NOMO-1 treated with dmso at 0.1 percent for 144 hours (cell line): ENCODE data around the gene HOXA11.

Source experiments
- DNase-seq: peaks from one replicate; lab custom pipeline; 2025; ENCODE audit not compliant: unreplicated experiment; lab: John Stamatoyannopoulos, UW

The HOXA11 gene

DNA sequence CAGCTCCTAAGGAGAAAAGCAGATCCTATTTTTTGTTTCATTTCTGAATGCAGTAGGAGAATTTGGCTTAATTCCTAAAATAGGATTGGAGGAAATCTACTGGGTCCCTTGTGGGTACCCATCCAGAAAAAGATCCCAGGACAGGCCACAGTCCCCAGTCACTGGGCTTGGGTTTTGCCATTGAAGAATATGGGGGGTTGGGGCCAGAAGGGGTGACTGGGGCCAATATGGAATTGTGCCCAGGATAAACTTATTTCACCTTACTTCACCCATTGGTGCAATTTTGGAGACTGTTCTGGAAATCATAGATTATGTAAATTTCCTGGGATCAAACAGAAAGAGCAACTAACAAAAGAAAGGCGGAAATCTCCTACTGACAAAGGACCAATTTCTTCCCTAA, 46.6 kb downstream of the HOXA11 start:
- no peak for DNase-seq

GRCh38 chr7:27137640-27138315, 47.3 kb downstream of the HOXA11 start:
- DNase-seq = no peak

DNA sequence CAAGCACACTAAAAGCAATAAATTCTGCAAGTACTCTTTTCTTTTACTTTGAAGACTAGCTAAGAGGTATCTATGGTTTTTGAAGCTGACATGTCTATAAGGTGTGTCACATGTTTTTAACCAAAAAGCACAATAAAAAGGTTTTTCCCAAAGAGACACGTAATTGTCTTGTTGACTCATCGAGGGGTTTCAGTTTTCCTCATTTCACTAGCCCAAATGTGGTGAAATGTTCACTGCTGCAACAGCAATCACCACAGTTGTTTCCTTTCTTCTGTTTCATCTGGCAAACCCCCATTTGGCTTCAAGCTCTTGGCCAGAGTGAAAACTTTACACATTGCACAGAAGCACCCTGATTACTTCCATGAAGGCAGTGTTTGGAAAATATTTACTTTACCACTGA, 50.6 kb downstream of the HOXA11 start:
- no peak for DNase-seq

GRCh38 chr7:27133409-27134231, 51.4 kb downstream of the HOXA11 start:
- DNase-seq = no peak

- DNase-seq = no peak
Measured at GRCh38 chr7:27132978-27133377, 52.1 kb downstream of the HOXA11 start.

DNA sequence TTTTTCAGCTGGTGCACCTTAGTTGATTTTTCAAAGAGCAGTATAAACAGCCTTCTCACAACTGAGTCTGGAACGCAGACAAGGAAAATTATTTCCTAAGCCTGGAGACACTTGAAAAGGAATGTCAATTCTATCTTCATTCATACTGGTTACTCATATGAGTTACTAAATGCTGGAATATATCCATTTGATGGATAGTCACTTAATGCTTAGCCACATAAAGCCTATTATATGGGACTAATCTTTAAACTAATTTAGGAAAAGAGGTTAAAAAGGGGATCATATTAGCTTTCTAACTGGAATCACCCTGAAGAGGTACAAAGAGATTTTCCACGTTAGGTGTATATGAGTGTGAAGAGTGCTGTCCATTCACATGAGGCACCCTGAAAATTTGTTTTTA, 52.8 kb downstream of the HOXA11 start:
- DNase-seq = no peak

DNA sequence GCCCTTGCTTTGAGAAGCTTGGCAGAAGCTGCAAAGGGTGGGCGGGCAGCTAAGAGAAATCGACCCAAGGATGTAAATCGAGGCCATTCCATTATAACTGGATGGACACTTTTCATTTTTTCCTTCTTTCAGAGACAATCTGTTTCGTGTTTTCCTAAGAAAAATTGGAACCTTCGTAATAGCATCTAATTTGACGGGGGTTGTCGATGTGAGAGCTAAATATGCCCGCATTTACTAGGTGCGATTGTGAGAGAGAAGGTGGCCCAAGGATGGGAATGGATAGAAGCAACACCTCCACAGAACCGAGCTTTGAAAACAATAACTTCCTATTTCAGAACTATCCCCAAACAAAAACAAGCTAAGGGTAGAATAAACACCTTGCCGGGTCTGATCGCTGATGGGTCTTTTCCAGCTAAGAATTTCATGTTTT, 53.6 kb downstream of the HOXA11 start:
- DNase-seq = no peak
